GM23338 (cell line): ENCODE measurements around the gene GABPB1. TPM values are rescaled to one million over a fixed set of nuclear protein-coding genes. Genes with fewer than 3 reads are reported as not detected.
A peak's percentile ranks its signal among the peaks of the same experiment; 100 is the strongest.

ENCODE experiments used
- ATAC-seq: fragments of 200-7000 bp; cut with Tn5 transposase; 3 replicates; pipeline ENCODE4 v1.9.1; 2020
- DNase-seq: peaks from one replicate; pipeline ENCODE4 v3.0.0-alpha.2; 2015; ENCODE audit warnings: low spot score
- H2AFZ ChIP-seq: fragments of 200-600 bp; sonication (generic); 2 replicates; pipeline ENCODE4 v1.8.0; 2016; ENCODE audit warnings: antibody characterized with exemption, mild to moderate bottlenecking, moderate library complexity
- H3F3A ChIP-seq: fragments of 200-600 bp; sonication (generic); replicated peaks from 2 replicates; pipeline ENCODE4 v1.8.0; 2017; ENCODE audit warnings: antibody characterized with exemption, mixed run types, low read depth
- H3K27ac ChIP-seq: fragments of 200-600 bp; sonication (generic); 2 replicates; pipeline ENCODE4 v1.6.1; 2016; ENCODE audit warnings: low read depth
- H3K27me3 ChIP-seq: fragments of 200-600 bp; sonication (generic); 2 replicates; pipeline ENCODE4 v1.8.0; 2016; ENCODE audit warnings: mild to moderate bottlenecking, mixed run types, moderate library complexity; ENCODE audit not compliant: insufficient read depth
- H3K36me3 ChIP-seq: fragments of 200-600 bp; sonication (generic); 2 replicates; pipeline ENCODE4 v1.8.0; 2016; ENCODE audit warnings: mild to moderate bottlenecking; ENCODE audit not compliant: insufficient read depth
- H3K4me1 ChIP-seq: fragments of 200-600 bp; sonication (generic); 2 replicates; pipeline ENCODE4 v1.8.0; 2016; ENCODE audit warnings: mild to moderate bottlenecking, moderate library complexity; ENCODE audit not compliant: insufficient read depth
- H3K4me2 ChIP-seq: fragments of 200-600 bp; sonication (generic); 2 replicates; pipeline ENCODE4 v1.7.1; 2017; ENCODE audit warnings: mixed run types
- H3K4me3 ChIP-seq: fragments of 200-600 bp; sonication (generic); 2 replicates; pipeline ENCODE4 v1.6.1; 2016; ENCODE audit warnings: mixed run types
- H3K79me2 ChIP-seq: fragments of 200-600 bp; sonication (generic); replicated peaks from 2 replicates; pipeline ENCODE4 v1.8.0; 2017; ENCODE audit warnings: mild to moderate bottlenecking; ENCODE audit not compliant: insufficient read depth
- H3K9me2 ChIP-seq: fragments of 200-600 bp; sonication (generic); 2 replicates; pipeline ENCODE4 v1.8.0; 2017; ENCODE audit not compliant: insufficient read depth
- H4K20me1 ChIP-seq: fragments of 200-600 bp; sonication (generic); replicated peaks from 2 replicates; pipeline ENCODE4 v1.8.0; 2017; ENCODE audit warnings: mild to moderate bottlenecking; ENCODE audit not compliant: insufficient read depth
- H3K27ac Mint-ChIP-seq: 2 replicates; pipeline ENCODE4 v1.8.0; 2020; ENCODE audit warnings: inconsistent platforms, mild to moderate bottlenecking, moderate library complexity, mixed read lengths
- H3K27me3 Mint-ChIP-seq: 3 replicates; pipeline ENCODE4 v1.8.0; 2022; ENCODE audit warnings: low read depth, mild to moderate bottlenecking, moderate library complexity, mixed read lengths, inconsistent platforms; ENCODE audit not compliant: insufficient read depth, poor library complexity
- H3K36me3 Mint-ChIP-seq: 3 replicates; pipeline ENCODE4 v1.8.0; 2021; ENCODE audit warnings: low read depth, mild to moderate bottlenecking, inconsistent platforms, moderate library complexity, mixed read lengths
- H3K4me1 Mint-ChIP-seq: 3 replicates; pipeline ENCODE4 v1.8.0; 2020; ENCODE audit warnings: mild to moderate bottlenecking, inconsistent platforms, mixed read lengths
- H3K4me3 Mint-ChIP-seq: 3 replicates; pipeline ENCODE4 v1.8.0; 2021; ENCODE audit warnings: moderate library complexity, mild to moderate bottlenecking, inconsistent platforms, mixed read lengths
- H3K9me3 Mint-ChIP-seq: 3 replicates; pipeline ENCODE4 v1.8.0; 2020; ENCODE audit warnings: moderate library complexity, mild to moderate bottlenecking, inconsistent platforms, mixed read lengths
- EZH2 ChIP-seq: fragments of 200-600 bp; sonication (generic); IDR thresholded peaks from one replicate; pipeline ENCODE4 v1.8.0; 2017; ENCODE audit warnings: antibody characterized with exemption, mild to moderate bottlenecking, low read depth; ENCODE audit not compliant: unreplicated experiment
- JUNB ChIP-seq: IDR thresholded peaks from one replicate; pipeline ENCODE4 v1.6.1; 2016; ENCODE audit warnings: antibody characterized with exemption; ENCODE audit not compliant: unreplicated experiment
- POLR2AphosphoS5 ChIP-seq: IDR thresholded peaks from 2 replicates; pipeline ENCODE4 v1.6.1; 2016; ENCODE audit warnings: antibody characterized with exemption, low read depth
- REST ChIP-seq: IDR thresholded peaks from one replicate; pipeline ENCODE4 v1.6.1; 2018; ENCODE audit warnings: antibody characterized with exemption; ENCODE audit not compliant: unreplicated experiment
- polyA plus RNA-seq: library from polyadenylated mRNA; unstranded; fragments of >200 nt; fragmentation: Nextera tagmentation; extraction: Ambion mirVana; gene quantifications from 2 replicates; pipeline ENCODE4 v1.2.1, GENCODE V29; 2016
- total RNA-seq: library from RNA; depleted of rRNA; stranded (reverse); fragments of >200 nt; shearing (Covaris generic); gene quantifications from 2 replicates; pipeline ENCODE4 v1.2.3, GENCODE V29; 2014

The GABPB1 gene
- total and polyA plus RNA-seq, 2 experiments from 2014 or later = 34.4 to 53.9 TPM

- no peaks in the 10 kb centered on the region for H3K27me3 ChIP-seq
- ATAC-seq (peak; percentile 58), DNase-seq (peak; percentile 55)
- Mint-ChIP-seq H3K27me3 (peaks cover 22% of the 10 kb centered on the region), H3K4me1 (peaks cover 28% of the 10 kb centered on the region), H3K9me3 (peaks cover 3% of the 10 kb centered on the region; the same call in 2 of the 3 replicates), H3K4me3 (peak overlapping the region; percentile 99), H3K36me3 (peaks cover 52% of the 10 kb centered on the region), H3K27ac (peak overlapping the region; percentile 99)
- peak overlapping the region; percentile 66 for H3K4me3 ChIP-seq
- 0 out of 2 replicates have a peak, but pooled peaks cover 3% of the 10 kb centered on the region for H3K36me3 ChIP-seq
- H3K79me2 ChIP-seq = peaks cover 84% of the 10 kb centered on the region
- TF ChIP-seq EZH2 (no peak), POLR2AphosphoS5 (peak; percentile 54)
- no peaks in the 10 kb centered on the region for H3F3A ChIP-seq
- peak overlapping the region; percentile 86; the same call in 1 of the 2 replicates for H2AFZ ChIP-seq
- H4K20me1 ChIP-seq = 0 out of 2 replicates have a peak, but pooled peaks cover 6% of the 10 kb centered on the region
- peak overlapping the region; percentile 99 for H3K27ac ChIP-seq
- H3K4me1 ChIP-seq = peaks cover 19% of the 10 kb centered on the region
- H3K9me2 ChIP-seq = no peaks in the 10 kb centered on the region
- peak overlapping the region; percentile 83 for H3K4me2 ChIP-seq
Measured at GRCh38 chr15:50353975-50354837, 792 bp downstream of the GABPB1 start.

- Histone ChIP-seq H3K9me2 (no peaks in the 10 kb centered on the region), H3K4me1 (peaks cover 19% of the 10 kb centered on the region), H3K27ac (peak overlapping the region; percentile 99), H3K4me3 (peak overlapping the region; percentile 66), H3K36me3 (0 out of 2 replicates have a peak, but pooled peaks cover 3% of the 10 kb centered on the region), H3K79me2 (peaks cover 88% of the 10 kb centered on the region), H3K27me3 (no peaks in the 10 kb centered on the region), H3K4me2 (peak overlapping the region; percentile 83), H2AFZ (no peak overlapping the region), H3F3A (no peaks in the 10 kb centered on the region), H4K20me1 (0 out of 2 replicates have a peak, but pooled peaks cover 6% of the 10 kb centered on the region)
- no peak for DNase-seq
- Mint-ChIP-seq H3K9me3 (peaks cover 3% of the 10 kb centered on the region; the same call in 2 of the 3 replicates), H3K27me3 (peaks cover 22% of the 10 kb centered on the region), H3K27ac (peak overlapping the region; percentile 99), H3K4me3 (peak overlapping the region; percentile 99), H3K4me1 (peaks cover 28% of the 10 kb centered on the region), H3K36me3 (peaks cover 44% of the 10 kb centered on the region)
- ATAC-seq = no peak
- no peak for TF ChIP-seq JUNB
Measured at GRCh38 chr15:50353251-50353974, 1.6 kb downstream of the GABPB1 start.

- Mint-ChIP-seq H3K27me3 (peaks cover 18% of the 10 kb centered on the region), H3K4me3 (no peak overlapping the region; the same call in 2 of the 3 replicates), H3K9me3 (peaks cover 3% of the 10 kb centered on the region; the same call in 2 of the 3 replicates), H3K27ac (no peak overlapping the region), H3K36me3 (peaks cover 23% of the 10 kb centered on the region), H3K4me1 (peaks cover 16% of the 10 kb centered on the region)
- no peaks in the 10 kb centered on the region for H3K9me2 ChIP-seq
- H3K27ac ChIP-seq = no peak overlapping the region
- no peaks in the 10 kb centered on the region for H3F3A ChIP-seq
- 0 out of 2 replicates have a peak, but pooled peaks cover 13% of the 10 kb centered on the region for H4K20me1 ChIP-seq
- H3K36me3 ChIP-seq = peaks cover 4% of the 10 kb centered on the region; the same call in 1 of the 2 replicates
- ATAC-seq (no peak), DNase-seq (no peak)
- H3K79me2 ChIP-seq = peaks cover 87% of the 10 kb centered on the region
- H3K4me2 ChIP-seq = no peak overlapping the region
- H3K4me3 ChIP-seq = no peak overlapping the region
- peaks cover 11% of the 10 kb centered on the region for H3K4me1 ChIP-seq
- H2AFZ ChIP-seq = no peak overlapping the region
- no peaks in the 10 kb centered on the region for H3K27me3 ChIP-seq
- TF ChIP-seq REST = no peak
Measured at GRCh38 chr15:50350621-50351020, 4.4 kb downstream of the GABPB1 start.
